HL-60 (cell line): ENCODE results near the gene TACC2.

ENCODE experiments used
- CTCF ChIP-seq: IDR thresholded peaks from one replicate; pipeline ENCODE4 v1.5.1; 2011; ENCODE audit warnings: low read length, control low read depth, inconsistent platforms; ENCODE audit not compliant: insufficient read depth
- REST ChIP-seq: IDR thresholded peaks from 2 replicates; pipeline ENCODE4 v1.6.1; 2012; ENCODE audit warnings: low read depth; ENCODE audit not compliant: insufficient replicate concordance

GRCh38 chr10:122102869-122103525 lies 114.0 kb downstream of the TACC2 start:
- TF ChIP-seq CTCF = no peak
- TF ChIP-seq REST = no peak
